ENCODE data around the gene TAS2R60. TPM values are rescaled to one million over a fixed set of nuclear protein-coding genes. Genes with fewer than 3 reads are reported as not detected.

Gene TAS2R60
- total and polyA plus RNA-seq, 2 donors (not counting 3 experiments of a cell fraction or from before 2014, with no cell fraction given), result not detected

GRCh38 chr7:143439866-143440265 is 3.4 kb upstream of the TAS2R60 start:
- H3K4me3 ChIP-seq (replicated peaks in 1 of 3; ENCODE audit: insufficient read depth in 1 of 3, low read depth in 1 of 3, low read length in 3 of 3), result no peak overlapping the region
- no peak overlapping the region for H3K9ac ChIP-seq (replicated peaks; ENCODE audit: extremely low read depth, insufficient read depth, low read length)
- no peaks in the 10 kb centered on the region for H4K20me1 ChIP-seq (replicated peaks; ENCODE audit: control insufficient read depth, extremely low read depth, insufficient read depth, low read length)
- intact Hi-C loops (cut with micrococcal nuclease), result no loop called here
- DNase-seq (ENCODE audit: low read depth, low spot score) (no peak), FAIRE-seq (no peak)
- BruUV-seq (replicated peaks), result no TSS peak
- H3K9me3 ChIP-seq (replicated peaks; ENCODE audit: control insufficient read depth, insufficient read depth, low read length), result no peaks in the 10 kb centered on the region
- H2AFZ ChIP-seq (ENCODE audit: low read depth, low read length), result no peak overlapping the region
- no peaks in the 10 kb centered on the region for H3K79me2 ChIP-seq (ENCODE audit: control insufficient read depth, insufficient read depth, low read length)
- H3K36me3 ChIP-seq (ENCODE audit: control insufficient read depth in 2 of 2, extremely low read depth in 1 of 2, insufficient read depth in 2 of 2, low read length in 2 of 2), result no peaks in the 10 kb centered on the region
- TF ChIP-seq EZH2 (IDR thresholded peaks at IDR 0.05; ENCODE audit: borderline replicate concordance, low read depth, low read length, severe bottlenecking) (no peak), JUN (IDR thresholded peaks at IDR 0.05; ENCODE audit: borderline replicate concordance, insufficient read depth, insufficient read length, low read depth) (no peak), POLR2A (IDR thresholded peaks at IDR 0.05; ENCODE audit: low read depth, low read length) (no peak)
- H3K27ac ChIP-seq (ENCODE audit: insufficient read depth, low read depth, low read length), result no peak overlapping the region
- peaks cover 5% of the 10 kb centered on the region for H3K4me1 ChIP-seq (ENCODE audit: control insufficient read depth, extremely low read depth, insufficient read depth, low read length)
- POLR2A ChIA-PET, result no interaction called here
- dilution Hi-C loops (cut with MboI; ENCODE audit: extremely low pct_ligation_motif_present, low sequenced_read_pairs), result no loop called here
- peaks cover 0 to 2% of the 10 kb centered on the region in 2 experiments for H3K27me3 ChIP-seq (ENCODE audit: control insufficient read depth in 2 of 2, insufficient read depth in 2 of 2, low read length in 2 of 2)
- H3K9me1 ChIP-seq (replicated peaks; ENCODE audit: control insufficient read depth, extremely low read depth, insufficient read depth, low read length), result no peaks in the 10 kb centered on the region
- H3K4me2 ChIP-seq (ENCODE audit: insufficient read depth, low read length), result no peak overlapping the region
- CTCF ChIA-PET, result interaction anchor here (0.6 to 1.1 kb wide), 4 partner anchors 14 to 225 kb away, joined by 3 to 4 read pairs (median 4); no protein-coding TSS in a partner anchor

DNA sequence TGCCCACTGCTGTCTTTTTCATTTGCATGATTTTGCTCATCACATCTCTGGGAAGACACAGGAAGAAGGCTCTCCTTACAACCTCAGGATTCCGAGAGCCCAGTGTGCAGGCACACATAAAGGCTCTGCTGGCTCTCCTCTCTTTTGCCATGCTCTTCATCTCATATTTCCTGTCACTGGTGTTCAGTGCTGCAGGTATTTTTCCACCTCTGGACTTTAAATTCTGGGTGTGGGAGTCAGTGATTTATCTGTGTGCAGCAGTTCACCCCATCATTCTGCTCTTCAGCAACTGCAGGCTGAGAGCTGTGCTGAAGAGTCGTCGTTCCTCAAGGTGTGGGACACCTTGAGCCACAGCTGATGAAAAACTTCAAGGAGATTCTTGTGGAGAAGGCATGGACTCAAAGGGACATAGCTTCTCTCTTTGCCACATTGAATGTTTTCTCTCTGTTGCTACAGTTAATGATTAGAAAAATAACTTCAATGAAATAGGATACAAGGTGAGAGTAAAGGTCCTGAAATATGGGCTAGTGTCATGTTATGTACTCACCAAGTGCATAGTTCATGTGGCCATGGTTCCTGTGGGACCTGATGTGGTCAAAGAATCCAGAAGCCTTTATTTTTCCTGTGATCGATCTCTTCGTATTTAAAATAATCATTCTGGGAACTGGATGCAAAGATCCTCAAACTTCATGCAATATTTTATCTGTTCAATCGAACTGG is 970 bp downstream of the TAS2R60 start:
- intact Hi-C loops (cut with micrococcal nuclease) (no loop called here), dilution Hi-C loops (cut with MboI; ENCODE audit: extremely low pct_ligation_motif_present, low sequenced_read_pairs) (no loop called here)
- H3K27me3 ChIP-seq (ENCODE audit: control insufficient read depth in 2 of 2, insufficient read depth in 2 of 2, low read length in 2 of 2), result peaks cover 0 to 2% of the 10 kb centered on the region in 2 experiments
- ChIA-PET CTCF (interaction anchor here (0.9 kb wide), 1 partner anchor 28 kb away, joined by 3 read pairs; no protein-coding TSS in a partner anchor), POLR2A (no interaction called here)
- no peaks in the 10 kb centered on the region for H3K36me3 ChIP-seq (ENCODE audit: control insufficient read depth in 2 of 2, extremely low read depth in 1 of 2, insufficient read depth in 2 of 2, low read length in 2 of 2)
- H3K79me2 ChIP-seq (ENCODE audit: control insufficient read depth, insufficient read depth, low read length), result no peaks in the 10 kb centered on the region
- H3K9ac ChIP-seq (replicated peaks; ENCODE audit: extremely low read depth, insufficient read depth, low read length), result no peak overlapping the region
- H3K9me1 ChIP-seq (replicated peaks; ENCODE audit: control insufficient read depth, extremely low read depth, insufficient read depth, low read length), result no peaks in the 10 kb centered on the region
- TF ChIP-seq FOS (IDR thresholded peaks at IDR 0.05; ENCODE audit: borderline replicate concordance, insufficient read depth, low read length), result no peak
- TF ChIP-seq, protein P1, sequence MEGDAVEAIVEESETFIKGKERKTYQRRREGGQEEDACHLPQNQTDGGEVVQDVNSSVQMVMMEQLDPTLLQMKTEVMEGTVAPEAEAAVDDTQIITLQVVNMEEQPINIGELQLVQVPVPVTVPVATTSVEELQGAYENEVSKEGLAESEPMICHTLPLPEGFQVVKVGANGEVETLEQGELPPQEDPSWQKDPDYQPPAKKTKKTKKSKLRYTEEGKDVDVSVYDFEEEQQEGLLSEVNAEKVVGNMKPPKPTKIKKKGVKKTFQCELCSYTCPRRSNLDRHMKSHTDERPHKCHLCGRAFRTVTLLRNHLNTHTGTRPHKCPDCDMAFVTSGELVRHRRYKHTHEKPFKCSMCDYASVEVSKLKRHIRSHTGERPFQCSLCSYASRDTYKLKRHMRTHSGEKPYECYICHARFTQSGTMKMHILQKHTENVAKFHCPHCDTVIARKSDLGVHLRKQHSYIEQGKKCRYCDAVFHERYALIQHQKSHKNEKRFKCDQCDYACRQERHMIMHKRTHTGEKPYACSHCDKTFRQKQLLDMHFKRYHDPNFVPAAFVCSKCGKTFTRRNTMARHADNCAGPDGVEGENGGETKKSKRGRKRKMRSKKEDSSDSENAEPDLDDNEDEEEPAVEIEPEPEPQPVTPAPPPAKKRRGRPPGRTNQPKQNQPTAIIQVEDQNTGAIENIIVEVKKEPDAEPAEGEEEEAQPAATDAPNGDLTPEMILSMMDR (IDR thresholded peaks at IDR 0.05; ENCODE audit: extremely low read depth in 1 of 2, insufficient read depth in 1 of 2, low read depth in 1 of 2, low read length in 2 of 2), result no peak
- TF ChIP-seq POLR2AphosphoS5 (IDR thresholded peaks at IDR 0.05; ENCODE audit: insufficient read depth, low read depth, low read length), result no peak
- no peak overlapping the region for H3K4me2 ChIP-seq (ENCODE audit: insufficient read depth, low read length)
- H3K27ac ChIP-seq (ENCODE audit: insufficient read depth, low read depth, low read length), result no peak overlapping the region
- no peaks in the 10 kb centered on the region for H3K9me3 ChIP-seq (replicated peaks; ENCODE audit: control insufficient read depth, insufficient read depth, low read length)
- H3K4me1 ChIP-seq (ENCODE audit: control insufficient read depth, extremely low read depth, insufficient read depth, low read length), result peaks cover 10% of the 10 kb centered on the region
- FAIRE-seq (no peak), DNase-seq (ENCODE audit: low read depth, low spot score) (no peak)
- H3K4me3 ChIP-seq (replicated peaks in 1 of 3; ENCODE audit: insufficient read depth in 1 of 3, low read depth in 1 of 3, low read length in 3 of 3), result no peak overlapping the region
- no TSS peak for BruUV-seq (replicated peaks)
- H4K20me1 ChIP-seq (replicated peaks; ENCODE audit: control insufficient read depth, extremely low read depth, insufficient read depth, low read length), result no peaks in the 10 kb centered on the region
- H2AFZ ChIP-seq (ENCODE audit: low read depth, low read length), result no peak overlapping the region
